ENCODE measurements around the gene COL8A1.

DNA sequence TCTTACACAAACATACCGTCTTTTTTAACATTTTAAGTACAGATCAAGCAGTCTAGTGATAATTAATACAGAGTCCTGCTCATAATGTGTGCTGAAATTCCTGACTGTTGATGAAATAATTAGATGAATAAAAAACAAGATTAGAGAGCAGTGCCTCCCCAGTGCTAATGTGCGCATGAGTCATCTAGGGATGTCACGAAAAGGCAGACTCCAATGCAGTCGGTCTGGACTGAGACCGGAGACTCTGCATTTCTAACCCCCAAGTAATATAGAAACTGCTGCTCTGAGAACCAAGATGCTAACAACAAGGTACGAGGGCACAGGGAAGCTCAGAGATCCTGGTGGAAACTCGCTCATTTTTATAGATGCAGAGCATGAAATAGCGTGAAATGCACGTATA, 61.4 kb downstream of the COL8A1 start:
- TF ChIP-seq EGR1 (IDR thresholded peaks at IDR 0.05; ENCODE audit: low read depth) (no peak), CTCF (IDR thresholded peaks at IDR 0.05 in 2 of 3, conservative IDR thresholded peaks at IDR 0.05 in 1 of 3; ENCODE audit: borderline replicate concordance in 1 of 3, insufficient read depth in 1 of 3, low read depth in 2 of 3, low read length in 2 of 3) (no peak), MAX (IDR thresholded peaks at IDR 0.05) (no peak), JUND (IDR thresholded peaks at IDR 0.05) (no peak), ZFX (IDR thresholded peaks at IDR 0.05) (no peak)
- TF ChIP-seq, protein P1, sequence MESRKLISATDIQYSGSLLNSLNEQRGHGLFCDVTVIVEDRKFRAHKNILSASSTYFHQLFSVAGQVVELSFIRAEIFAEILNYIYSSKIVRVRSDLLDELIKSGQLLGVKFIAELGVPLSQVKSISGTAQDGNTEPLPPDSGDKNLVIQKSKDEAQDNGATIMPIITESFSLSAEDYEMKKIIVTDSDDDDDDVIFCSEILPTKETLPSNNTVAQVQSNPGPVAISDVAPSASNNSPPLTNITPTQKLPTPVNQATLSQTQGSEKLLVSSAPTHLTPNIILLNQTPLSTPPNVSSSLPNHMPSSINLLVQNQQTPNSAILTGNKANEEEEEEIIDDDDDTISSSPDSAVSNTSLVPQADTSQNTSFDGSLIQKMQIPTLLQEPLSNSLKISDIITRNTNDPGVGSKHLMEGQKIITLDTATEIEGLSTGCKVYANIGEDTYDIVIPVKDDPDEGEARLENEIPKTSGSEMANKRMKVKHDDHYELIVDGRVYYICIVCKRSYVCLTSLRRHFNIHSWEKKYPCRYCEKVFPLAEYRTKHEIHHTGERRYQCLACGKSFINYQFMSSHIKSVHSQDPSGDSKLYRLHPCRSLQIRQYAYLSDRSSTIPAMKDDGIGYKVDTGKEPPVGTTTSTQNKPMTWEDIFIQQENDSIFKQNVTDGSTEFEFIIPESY (IDR thresholded peaks at IDR 0.05; ENCODE audit: extremely low read depth, insufficient replicate concordance, low read length) = no peak

Data from HCT116 (cell line).